ENCODE results near the gene ZYG11A.
"Not testable (repeated sequence)": the region's sequence is repeated elsewhere in the genome, so short reads cannot be mapped to it uniquely, and the experiment has no call there.

Gene ZYG11A

GRCh38 chr1:52801011-52801410, 41.5 kb upstream of the ZYG11A start:
- Histone ChIP-seq H3K23ac (ENCODE audit: low read depth, low read length, poor library complexity) (no peak overlapping the region), H3K4me2 (ENCODE audit: insufficient read depth, low read length, poor library complexity, severe bottlenecking) (no peak overlapping the region), H3K27ac (replicated peaks; ENCODE audit: low read length) (no peak overlapping the region), H4K91ac (ENCODE audit: low read depth, low read length, poor library complexity) (no peak overlapping the region), H3K4me3 (ENCODE audit: low read length in 2 of 2) (no peak overlapping the region), H3K9ac (ENCODE audit: low read depth, low read length, poor library complexity) (no peak overlapping the region), H2AFZ (ENCODE audit: low read length) (no peak overlapping the region), H4K8ac (ENCODE audit: low read depth, low read length) (no peak overlapping the region), H3K36me3 (replicated peaks in 1 of 2; ENCODE audit: control insufficient read depth in 2 of 2, insufficient read depth in 2 of 2, low read length in 2 of 2) (peaks cover 4 to 54% of the 10 kb centered on the region in 2 donors), H3K79me1 (ENCODE audit: low read depth, low read length) (no peaks in the 10 kb centered on the region), H2AK5ac (ENCODE audit: low read depth, low read length) (no peak overlapping the region), H3K9me3 (replicated peaks in 1 of 2; ENCODE audit: control insufficient read depth in 2 of 2, insufficient read depth in 1 of 2, low read depth in 1 of 2, low read length in 2 of 2) (no peaks in the 10 kb centered on the region), H3K18ac (ENCODE audit: low read length) (no peak overlapping the region), H2BK120ac (ENCODE audit: low read depth, low read length) (no peak overlapping the region), H2BK15ac (ENCODE audit: low read length) (no peak overlapping the region), H3K4me1 (ENCODE audit: control insufficient read depth in 2 of 2, insufficient read depth in 1 of 2, low read depth in 1 of 2, low read length in 2 of 2) (no peaks in the 10 kb centered on the region), H2BK12ac (ENCODE audit: low read length) (no peak overlapping the region), H2BK5ac (ENCODE audit: low read length) (no peak overlapping the region), H3K4ac (ENCODE audit: low read length) (no peak overlapping the region), H3K14ac (ENCODE audit: low read length) (no peak overlapping the region), H3K27me3 (ENCODE audit: control insufficient read depth in 3 of 3, insufficient read depth in 3 of 3, low read depth in 1 of 3, low read length in 3 of 3) (no peaks in the 10 kb centered on the region)
- no peak for DNase-seq (ENCODE audit: low spot score)

GRCh38 chr1:52804083-52804482, 38.5 kb upstream of the ZYG11A start:
- H4K91ac ChIP-seq (ENCODE audit: low read depth, low read length, poor library complexity); H2BK12ac ChIP-seq (ENCODE audit: low read length); H3K9me3 ChIP-seq (replicated peaks in 1 of 2; ENCODE audit: control insufficient read depth in 2 of 2, insufficient read depth in 1 of 2, low read depth in 1 of 2, low read length in 2 of 2); H3K14ac ChIP-seq (ENCODE audit: low read length); H2AFZ ChIP-seq (ENCODE audit: low read length); H3K18ac ChIP-seq (ENCODE audit: low read length); H2BK5ac ChIP-seq (ENCODE audit: low read length); H3K4ac ChIP-seq (ENCODE audit: low read length); H3K4me2 ChIP-seq (ENCODE audit: insufficient read depth, low read length, poor library complexity, severe bottlenecking); H3K4me3 ChIP-seq (ENCODE audit: low read length in 2 of 2); H3K27me3 ChIP-seq (ENCODE audit: control insufficient read depth in 3 of 3, insufficient read depth in 3 of 3, low read depth in 1 of 3, low read length in 3 of 3); H2AK5ac ChIP-seq (ENCODE audit: low read depth, low read length); H2BK15ac ChIP-seq (ENCODE audit: low read length); H3K9ac ChIP-seq (ENCODE audit: low read depth, low read length, poor library complexity); H4K8ac ChIP-seq (ENCODE audit: low read depth, low read length); H3K4me1 ChIP-seq (ENCODE audit: control insufficient read depth in 2 of 2, insufficient read depth in 1 of 2, low read depth in 1 of 2, low read length in 2 of 2); H3K79me1 ChIP-seq (ENCODE audit: low read depth, low read length); H2BK120ac ChIP-seq (ENCODE audit: low read depth, low read length); DNase-seq (ENCODE audit: low spot score); H3K23ac ChIP-seq (ENCODE audit: low read depth, low read length, poor library complexity); H3K27ac ChIP-seq (replicated peaks; ENCODE audit: low read length): not testable (repeated sequence)
- no CpG with 5 or more reads among the region's 3 CpGs for WGBS, 2 donors (ENCODE audit: extremely low coverage in 2 of 2, insufficient read length in 2 of 2, insufficient replicate concordance in 1 of 2)
- peaks cover 4 to 50% of the 10 kb centered on the region in 2 donors for H3K36me3 ChIP-seq (replicated peaks in 1 of 2; ENCODE audit: control insufficient read depth in 2 of 2, insufficient read depth in 2 of 2, low read length in 2 of 2)

GRCh38 chr1:52814465-52814864, 28.1 kb upstream of the ZYG11A start:
- Histone ChIP-seq H4K91ac (ENCODE audit: low read depth, low read length, poor library complexity) (no peak overlapping the region), H3K4me3 (ENCODE audit: low read length in 2 of 2) (no peak overlapping the region), H3K9ac (ENCODE audit: low read depth, low read length, poor library complexity) (no peak overlapping the region), H2BK15ac (ENCODE audit: low read length) (no peak overlapping the region), H2BK5ac (ENCODE audit: low read length) (no peak overlapping the region), H3K14ac (ENCODE audit: low read length) (no peak overlapping the region), H2BK12ac (ENCODE audit: low read length) (no peak overlapping the region), H3K18ac (ENCODE audit: low read length) (no peak overlapping the region), H3K79me1 (ENCODE audit: low read depth, low read length) (no peaks in the 10 kb centered on the region), H3K4me1 (ENCODE audit: control insufficient read depth in 2 of 2, insufficient read depth in 1 of 2, low read depth in 1 of 2, low read length in 2 of 2) (no peaks in the 10 kb centered on the region), H3K27ac (replicated peaks; ENCODE audit: low read length) (no peak overlapping the region), H3K4me2 (ENCODE audit: insufficient read depth, low read length, poor library complexity, severe bottlenecking) (no peak overlapping the region), H2AK5ac (ENCODE audit: low read depth, low read length) (no peak overlapping the region), H2AFZ (ENCODE audit: low read length) (no peak overlapping the region), H3K9me3 (replicated peaks in 1 of 2; ENCODE audit: control insufficient read depth in 2 of 2, insufficient read depth in 1 of 2, low read depth in 1 of 2, low read length in 2 of 2) (peaks cover 0 to 1% of the 10 kb centered on the region in 2 donors), H3K23ac (ENCODE audit: low read depth, low read length, poor library complexity) (no peak overlapping the region), H4K8ac (ENCODE audit: low read depth, low read length) (no peak overlapping the region), H3K27me3 (ENCODE audit: control insufficient read depth in 3 of 3, insufficient read depth in 3 of 3, low read depth in 1 of 3, low read length in 3 of 3) (no peaks in the 10 kb centered on the region), H2BK120ac (ENCODE audit: low read depth, low read length) (no peak overlapping the region), H3K4ac (ENCODE audit: low read length) (no peak overlapping the region), H3K36me3 (replicated peaks in 1 of 2; ENCODE audit: control insufficient read depth in 2 of 2, insufficient read depth in 2 of 2, low read length in 2 of 2) (peaks cover 9 to 66% of the 10 kb centered on the region in 2 donors)
- DNase-seq (ENCODE audit: low spot score): no peak
- no CpG with 5 or more reads among the region's 2 CpGs for WGBS, 2 donors (ENCODE audit: extremely low coverage in 2 of 2, insufficient read length in 2 of 2, insufficient replicate concordance in 1 of 2)

GRCh38 chr1:52820830-52821229, 21.7 kb upstream of the ZYG11A start:
- H2BK15ac ChIP-seq (ENCODE audit: low read length); H3K4ac ChIP-seq (ENCODE audit: low read length); H3K14ac ChIP-seq (ENCODE audit: low read length); DNase-seq (ENCODE audit: low spot score); H2AFZ ChIP-seq (ENCODE audit: low read length); H3K79me1 ChIP-seq (ENCODE audit: low read depth, low read length); H3K4me2 ChIP-seq (ENCODE audit: insufficient read depth, low read length, poor library complexity, severe bottlenecking); H2BK120ac ChIP-seq (ENCODE audit: low read depth, low read length); H3K4me3 ChIP-seq (ENCODE audit: low read length in 2 of 2); H4K91ac ChIP-seq (ENCODE audit: low read depth, low read length, poor library complexity); H3K18ac ChIP-seq (ENCODE audit: low read length); H3K9me3 ChIP-seq (replicated peaks in 1 of 2; ENCODE audit: control insufficient read depth in 2 of 2, insufficient read depth in 1 of 2, low read depth in 1 of 2, low read length in 2 of 2); H3K27ac ChIP-seq (replicated peaks; ENCODE audit: low read length); H3K23ac ChIP-seq (ENCODE audit: low read depth, low read length, poor library complexity); H4K8ac ChIP-seq (ENCODE audit: low read depth, low read length); H2AK5ac ChIP-seq (ENCODE audit: low read depth, low read length); H2BK12ac ChIP-seq (ENCODE audit: low read length); H3K4me1 ChIP-seq (ENCODE audit: control insufficient read depth in 2 of 2, insufficient read depth in 1 of 2, low read depth in 1 of 2, low read length in 2 of 2); H2BK5ac ChIP-seq (ENCODE audit: low read length); H3K27me3 ChIP-seq (ENCODE audit: control insufficient read depth in 3 of 3, insufficient read depth in 3 of 3, low read depth in 1 of 3, low read length in 3 of 3); H3K9ac ChIP-seq (ENCODE audit: low read depth, low read length, poor library complexity): not testable (repeated sequence)
- WGBS, 2 donors (ENCODE audit: extremely low coverage in 2 of 2, insufficient read length in 2 of 2, insufficient replicate concordance in 1 of 2): no CpG with 5 or more reads among the region's 5 CpGs
- H3K36me3 ChIP-seq (replicated peaks in 1 of 2; ENCODE audit: control insufficient read depth in 2 of 2, insufficient read depth in 2 of 2, low read length in 2 of 2): peaks cover 5 to 65% of the 10 kb centered on the region in 2 donors
